ENCODE data around the gene ZNF692. TPM values are rescaled to one million over a fixed set of nuclear protein-coding genes. Genes with fewer than 3 reads are reported as not detected.

Gene ZNF692
- total RNA-seq, 1 donor from 2014 or later: 23.0 TPM

DNA sequence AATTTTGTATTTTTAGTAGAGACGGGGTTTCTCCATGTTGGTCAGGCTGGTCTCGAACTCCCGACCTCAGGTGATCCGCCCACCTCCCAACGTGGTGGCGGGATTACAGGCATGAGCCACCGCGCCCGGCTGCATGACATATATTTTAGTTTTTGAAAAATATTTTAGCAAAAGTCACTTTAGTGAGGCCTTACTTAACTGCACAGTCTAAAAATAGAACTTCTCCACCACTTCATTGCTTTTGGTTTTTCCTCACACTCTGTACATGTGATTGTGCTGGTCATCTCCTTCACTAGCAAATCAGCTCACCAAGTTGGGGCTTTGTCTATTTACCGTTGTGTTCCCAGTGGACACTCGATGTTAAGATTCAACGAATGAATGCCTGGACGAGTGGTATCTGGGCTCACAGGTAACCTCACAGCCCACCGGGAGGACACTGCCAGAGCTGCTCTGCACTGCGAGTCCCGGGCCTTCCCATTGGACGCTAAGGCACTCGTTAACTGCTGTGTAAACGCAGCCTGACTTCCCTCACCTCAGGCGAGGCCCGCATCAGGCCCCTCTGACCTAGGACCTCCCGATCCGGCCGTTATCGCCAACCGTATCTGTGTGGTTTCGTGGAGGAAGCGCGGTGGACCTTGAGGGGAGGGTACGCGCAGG is 14.0 kb upstream of the ZNF692 start:
- intact Hi-C loops (cut with micrococcal nuclease): no loop called here
- Histone ChIP-seq H3K4me1 (peaks cover 14% of the 10 kb centered on the region), H3K27me3 (ENCODE audit: low read depth) (no peaks in the 10 kb centered on the region), H3K9me3 (replicated peaks) (no peaks in the 10 kb centered on the region), H3K27ac (replicated peaks) (peak overlapping the region; percentile 95), H3K36me3 (no peaks in the 10 kb centered on the region), H3K4me3 (peak overlapping the region; percentile 75)
- DNase-seq: peak; percentile 49
- TF ChIP-seq, protein P1, sequence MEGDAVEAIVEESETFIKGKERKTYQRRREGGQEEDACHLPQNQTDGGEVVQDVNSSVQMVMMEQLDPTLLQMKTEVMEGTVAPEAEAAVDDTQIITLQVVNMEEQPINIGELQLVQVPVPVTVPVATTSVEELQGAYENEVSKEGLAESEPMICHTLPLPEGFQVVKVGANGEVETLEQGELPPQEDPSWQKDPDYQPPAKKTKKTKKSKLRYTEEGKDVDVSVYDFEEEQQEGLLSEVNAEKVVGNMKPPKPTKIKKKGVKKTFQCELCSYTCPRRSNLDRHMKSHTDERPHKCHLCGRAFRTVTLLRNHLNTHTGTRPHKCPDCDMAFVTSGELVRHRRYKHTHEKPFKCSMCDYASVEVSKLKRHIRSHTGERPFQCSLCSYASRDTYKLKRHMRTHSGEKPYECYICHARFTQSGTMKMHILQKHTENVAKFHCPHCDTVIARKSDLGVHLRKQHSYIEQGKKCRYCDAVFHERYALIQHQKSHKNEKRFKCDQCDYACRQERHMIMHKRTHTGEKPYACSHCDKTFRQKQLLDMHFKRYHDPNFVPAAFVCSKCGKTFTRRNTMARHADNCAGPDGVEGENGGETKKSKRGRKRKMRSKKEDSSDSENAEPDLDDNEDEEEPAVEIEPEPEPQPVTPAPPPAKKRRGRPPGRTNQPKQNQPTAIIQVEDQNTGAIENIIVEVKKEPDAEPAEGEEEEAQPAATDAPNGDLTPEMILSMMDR (IDR thresholded peaks at IDR 0.05; ENCODE audit: borderline replicate concordance): no peak

- no peaks in the 10 kb centered on the region for H3K9me3 ChIP-seq (replicated peaks)
- H3K36me3 ChIP-seq: no peaks in the 10 kb centered on the region
- TF ChIP-seq, protein P1 (IDR thresholded peaks at IDR 0.05; ENCODE audit: borderline replicate concordance): no peak
- peaks cover 14% of the 10 kb centered on the region for H3K4me1 ChIP-seq
- intact Hi-C loops (cut with micrococcal nuclease): no loop called here
- DNase-seq: no peak
- peak overlapping the region; percentile 75 for H3K4me3 ChIP-seq
- no peaks in the 10 kb centered on the region for H3K27me3 ChIP-seq (ENCODE audit: low read depth)
- peak overlapping the region; percentile 95 for H3K27ac ChIP-seq (replicated peaks)
Measured at GRCh38 chr1:248871837-248872401, 13.0 kb upstream of the ZNF692 start.

GRCh38 chr1:248862998-248863881 is 4.4 kb upstream of the ZNF692 start:
- Histone ChIP-seq H3K4me1 (peaks cover 34% of the 10 kb centered on the region), H3K27ac (replicated peaks) (peak overlapping the region; percentile 81), H3K4me3 (peak overlapping the region; percentile 75), H3K9me3 (replicated peaks) (no peaks in the 10 kb centered on the region), H3K36me3 (no peaks in the 10 kb centered on the region), H3K27me3 (ENCODE audit: low read depth) (no peaks in the 10 kb centered on the region)
- TF ChIP-seq, protein P1 (IDR thresholded peaks at IDR 0.05; ENCODE audit: borderline replicate concordance): no peak
- peak; percentile 89 for DNase-seq
- intact Hi-C loops (cut with micrococcal nuclease): no loop called here

DNA sequence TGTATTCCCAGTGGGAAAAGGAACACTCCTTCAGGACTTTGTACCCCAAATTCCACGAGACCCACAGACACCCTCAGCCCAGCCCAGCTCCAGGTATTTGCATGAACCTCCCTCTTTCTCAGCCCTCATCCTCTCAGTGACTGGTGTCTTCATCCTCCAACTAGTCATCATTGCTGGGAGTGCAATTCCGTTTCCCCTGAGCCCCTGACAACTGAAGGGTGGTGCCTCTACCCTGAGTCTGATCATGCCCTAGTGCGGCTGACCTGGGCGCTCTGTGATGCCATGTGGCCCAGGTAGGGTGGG is 3.8 kb upstream of the ZNF692 start:
- H3K27me3 ChIP-seq (ENCODE audit: low read depth): no peaks in the 10 kb centered on the region
- H3K36me3 ChIP-seq: no peaks in the 10 kb centered on the region
- peaks cover 40% of the 10 kb centered on the region for H3K4me1 ChIP-seq
- TF ChIP-seq, protein P1 (IDR thresholded peaks at IDR 0.05; ENCODE audit: borderline replicate concordance): no peak
- H3K27ac ChIP-seq (replicated peaks): peak overlapping the region; percentile 81
- peak overlapping the region; percentile 75 for H3K4me3 ChIP-seq
- no peak for DNase-seq
- no peaks in the 10 kb centered on the region for H3K9me3 ChIP-seq (replicated peaks)
- intact Hi-C loops (cut with micrococcal nuclease): no loop called here

DNA sequence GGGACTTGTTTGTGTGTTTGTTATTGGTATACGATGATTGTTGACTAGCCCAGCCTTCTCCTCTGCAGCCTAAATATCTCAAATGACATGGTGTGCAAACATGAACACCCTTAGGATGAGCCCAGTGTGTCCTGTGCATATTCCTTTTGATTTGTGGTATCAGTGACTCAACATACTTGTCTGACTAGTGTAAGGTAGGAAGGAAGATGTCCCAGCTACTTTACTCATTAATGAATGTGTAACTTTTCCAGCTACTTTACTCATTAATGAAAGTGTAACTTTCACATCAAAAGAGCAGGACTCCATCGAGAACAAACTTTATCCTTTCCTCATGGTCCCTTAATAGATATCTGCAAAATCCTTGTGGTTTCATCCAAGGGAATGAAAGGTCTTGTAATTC is 2.7 kb upstream of the ZNF692 start:
- Histone ChIP-seq H3K36me3 (no peaks in the 10 kb centered on the region), H3K4me3 (no peak overlapping the region), H3K4me1 (peaks cover 43% of the 10 kb centered on the region), H3K27me3 (ENCODE audit: low read depth) (no peaks in the 10 kb centered on the region), H3K9me3 (replicated peaks) (no peaks in the 10 kb centered on the region), H3K27ac (replicated peaks) (no peak overlapping the region)
- intact Hi-C loops (cut with micrococcal nuclease): no loop called here
- TF ChIP-seq, protein P1 (IDR thresholded peaks at IDR 0.05; ENCODE audit: borderline replicate concordance): no peak
- DNase-seq: no peak
